GM12878 (cell line): ENCODE measurements around the gene CRIM1. TPM values are rescaled to one million over a fixed set of nuclear protein-coding genes. Genes with fewer than 3 reads are reported as not detected.
A peak's percentile ranks its signal among the peaks of the same experiment; 100 is the strongest.

Experiments
- ATAC-seq: fragments of 200-7000 bp; cut with Tn5 transposase; 3 replicates; pipeline ENCODE4 v1.9.1; 2020; ENCODE audit warnings: mild to moderate bottlenecking, moderate library complexity
- BruUV-seq: library from RNA; stranded (reverse); fragments of 400-500 nt; replicated peaks from 2 replicates; lab custom pipeline; 2021; lab: Mats Ljungman, UMichigan
- CTCF ChIA-PET: fragments of 300-600 bp; sonication (Branson Sonifier 250); formaldehyde crosslinking; extraction: SDS; loops from one replicate; lab custom pipeline; 2021; ENCODE audit warnings: inconsistent platforms; lab: Yijun Ruan, JAX
- POLR2A ChIA-PET: fragments of 350-600 bp; formaldehyde crosslinking; extraction: SDS; loops from one replicate; lab custom pipeline; 2021; ENCODE audit warnings: inconsistent platforms; lab: Charles Lee
- RAD21 ChIA-PET: fragments of 300-600 bp; sonication (Branson Sonifier 250); formaldehyde crosslinking; loops from one replicate; lab custom pipeline; 2023; ENCODE audit warnings: antibody characterized with exemption; ENCODE audit not compliant: unreplicated experiment; lab: Charles Lee
- SMC1A ChIA-PET: fragments of 300-600 bp; sonication (Branson Sonifier 250); formaldehyde crosslinking; loops from one replicate; lab custom pipeline; 2023; ENCODE audit not compliant: unreplicated experiment, uncharacterized antibody; lab: Charles Lee
- DNase-seq: peaks from one replicate; pipeline ENCODE4 v3.0.0-alpha.2; 2011; ENCODE audit warnings: low read depth, low spot score
- FAIRE-seq: peaks from 3 replicates; lab custom pipeline; 2011; peaks lifted over from hg19 to GRCh38; lab: Jason Lieb, UNC
- H2AFZ ChIP-seq: 2 replicates; pipeline ENCODE4 v1.6.0; 2011; ENCODE audit warnings: low read depth, low read length, control low read depth; ENCODE audit not compliant: control insufficient read depth
- H3K27ac ChIP-seq: 2 replicates; pipeline ENCODE4 v1.5.1; 2011; ENCODE audit warnings: control low read depth; ENCODE audit not compliant: control insufficient read depth, insufficient read depth
- H3K27me3 ChIP-seq, 2 experiments: replicated peaks in 1 of 2; 2 replicates each; pipeline versions ENCODE4 v1.6.0 to v1.6.1; 2011; ENCODE audit warnings: low read length in 1 of 2; ENCODE audit not compliant: control insufficient read depth in 2 of 2, insufficient read depth in 2 of 2
- H3K36me3 ChIP-seq, 2 experiments: 2 replicates each; pipeline ENCODE4 v1.5.1; 2011; ENCODE audit warnings: low read length in 1 of 2; ENCODE audit not compliant: control insufficient read depth in 2 of 2, insufficient read depth in 2 of 2
- H3K4me1 ChIP-seq: 2 replicates; pipeline ENCODE4 v1.6.1; 2011; ENCODE audit warnings: mild to moderate bottlenecking, low read length, moderate library complexity, mixed read lengths; ENCODE audit not compliant: control insufficient read depth, insufficient read depth
- H3K4me2 ChIP-seq: 2 replicates; pipeline ENCODE4 v1.6.0; 2011; ENCODE audit warnings: control low read depth; ENCODE audit not compliant: control insufficient read depth, insufficient read depth
- H3K4me3 ChIP-seq: fragments of 200-600 bp; sonication (generic); 2 replicates; pipeline ENCODE4 v1.5.1; 2016
- H3K79me2 ChIP-seq: 2 replicates; pipeline ENCODE4 v1.6.0; 2011; ENCODE audit warnings: low read length; ENCODE audit not compliant: control insufficient read depth, insufficient read depth
- H3K9ac ChIP-seq: 2 replicates; pipeline ENCODE4 v1.8.0; 2011; ENCODE audit warnings: low read length, control low read depth, mixed read lengths; ENCODE audit not compliant: control insufficient read depth, insufficient read depth
- H3K9me3 ChIP-seq: replicated peaks from 3 replicates; pipeline ENCODE4 v1.5.1; 2011; ENCODE audit warnings: mild to moderate bottlenecking, low read length; ENCODE audit not compliant: control insufficient read depth, insufficient read depth
- H4K20me1 ChIP-seq: 2 replicates; pipeline ENCODE4 v1.6.0; 2011; ENCODE audit not compliant: control insufficient read depth, insufficient read depth
- ASH2L ChIP-seq: fragments of 300-600, 200-600 bp; sonication (generic); IDR thresholded peaks from 2 replicates; pipeline ENCODE4 v1.6.1; 2017; ENCODE audit warnings: low read depth, mild to moderate bottlenecking, borderline replicate concordance
- BRCA1 ChIP-seq: IDR thresholded peaks from 2 replicates; pipeline ENCODE4 v1.6.1; 2011; ENCODE audit warnings: low read depth, low read length, improper control_type of control experiment
- LARP7 ChIP-seq: fragments of 450-650 bp; IDR thresholded peaks from 2 replicates; pipeline ENCODE4 v1.6.1; 2017; ENCODE audit warnings: mild to moderate bottlenecking
- PML ChIP-seq: IDR thresholded peaks from 2 replicates; pipeline ENCODE4 v1.6.1; 2012; ENCODE audit warnings: low read length, inconsistent platforms
- POLR2AphosphoS2 ChIP-seq: IDR thresholded peaks from 2 replicates; pipeline ENCODE4 v1.6.1; 2011; ENCODE audit warnings: low read depth, mild to moderate bottlenecking, low read length, improper control_type of control experiment, moderate library complexity
- SMAD1 ChIP-seq: fragments of 450-650 bp; IDR thresholded peaks from 2 replicates; pipeline ENCODE4 v1.6.1; 2018; ENCODE audit warnings: mild to moderate bottlenecking, low read depth; ENCODE audit not compliant: partially characterized antibody
- YBX1 ChIP-seq: fragments of 450-650 bp; IDR thresholded peaks from 2 replicates; pipeline ENCODE4 v1.6.1; 2016; ENCODE audit warnings: antibody characterized with exemption
- WGBS: methylation state at CpG from one replicate; pipeline ENCODE4 v1.1.6; 2016; ENCODE audit warnings: low lambda C conversion rate; ENCODE audit not compliant: insufficient replicate concordance, insufficient coverage; ENCODE audit errors: missing lambda C conversion rate; 5-methylcytosine and 5-hydroxymethylcytosine counted together
- in situ Hi-C: fragments of 300-500 bp; cut with MboI; formaldehyde crosslinking; loops from 9 replicates; pipeline ENCODE4 v1.14.3; 2018; ENCODE audit warnings: mixed read lengths
- intact Hi-C: fragments of 100-400 bp; cut with micrococcal nuclease; formaldehyde crosslinking; loops from one replicate; pipeline ENCODE4 v1.14.2; 2022; ENCODE audit not compliant: unreplicated experiment
- polyA plus RNA-seq, 11 experiments: library from polyadenylated mRNA; depleted of rRNA in 4 of 11; unstranded in 6 of 11; stranded (reverse) in 5 of 11; fragments of >200 nt; fragmentation: Nextera tagmentation in 4 of 11; fragmentation: Illumina TruSeq in 1 of 11; extraction: Ambion mirVana in 4 of 11; extraction: Trizol in 1 of 11; gene quantifications; 1 replicate in 1 of 11; 2 replicates in 10 of 11; pipeline versions ENCODE4 v1.2.1 to v1.2.3, GENCODE V29; 2011 to 2016; ENCODE audit warnings: inconsistent platforms in 2 of 11, missing spikeins in 2 of 11, low read depth in 1 of 11
- total RNA-seq, 4 experiments: library from RNA; depleted of rRNA in 3 of 4; stranded (reverse); fragments of >200 nt in 3 of 4; fragmentation: Illumina TruSeq in 1 of 4; extraction: Trizol in 1 of 4; gene quantifications; 2 replicates each; pipeline versions ENCODE4 v1.2.1 to v1.2.3, GENCODE V29; 2013 to 2021
- TF ChIP-seq, protein P1 (sequence below), 3 experiments: IDR thresholded peaks in 2 of 3; conservative IDR thresholded peaks in 1 of 3; 2 replicates each; pipeline ENCODE4 v1.5.1; 2011; ENCODE audit warnings: low read depth in 3 of 3, low read length in 3 of 3, mild to moderate bottlenecking in 3 of 3, control low read depth in 2 of 3, moderate library complexity in 2 of 3, inconsistent platforms in 1 of 3, mixed read lengths in 1 of 3; ENCODE audit not compliant: control insufficient read depth in 2 of 3, insufficient read depth in 1 of 3; ENCODE audit errors: extremely low read depth in 1 of 3
- TF ChIP-seq, protein P2 (sequence below): fragments of 450-650 bp; IDR thresholded peaks from 2 replicates; pipeline ENCODE4 v1.6.1; 2018; ENCODE audit warnings: mild to moderate bottlenecking, low read depth, moderate library complexity; ENCODE audit not compliant: partially characterized antibody

CRIM1 gene
- total and polyA plus RNA-seq, 10 of the 15 experiments (the other 5 are each of a cell fraction or from before 2014, with no cell fraction given) = 0.42 to 7.4 (median 3.1) TPM

GRCh38 chr2:36357847-36358659 lies 2.5 kb downstream of the CRIM1 start:
- peaks cover 1 to 11% of the 10 kb centered on the region in 2 experiments for H3K27me3 ChIP-seq

More at GRCh38 chr2:36357847-36358659, 2.5 kb downstream of the CRIM1 start:
- intact Hi-C loops (loop anchor here (10.0 kb wide), 2 partner anchors 383 to 427 kb away; no protein-coding TSS in a partner anchor), in situ Hi-C loops (no loop called here)
- peak overlapping the region; percentile 49; the same call in 1 of the 2 replicates for H3K4me3 ChIP-seq
- no peak overlapping the region for H2AFZ ChIP-seq
- SMC1A ChIA-PET = interaction anchor here (1.2 to 1.5 kb wide), 2 partner anchors 11 to 21 kb away, joined by 3 read pairs; no protein-coding TSS in a partner anchor
- peak overlapping the region; percentile 32 for H3K4me2 ChIP-seq
- no TSS peak for BruUV-seq
- POLR2A ChIA-PET = no interaction called here
- H3K36me3 ChIP-seq = no peaks in the 10 kb centered on the region
- H3K27ac ChIP-seq = no peak overlapping the region
- no peaks in the 10 kb centered on the region; the same call in 1 of the 2 replicates for H4K20me1 ChIP-seq
- RAD21 ChIA-PET = no interaction called here
- H3K9me3 ChIP-seq = no peaks in the 10 kb centered on the region
- ATAC-seq (no peak), FAIRE-seq (no peak), DNase-seq (no peak)
- no peak overlapping the region for H3K9ac ChIP-seq
- CTCF ChIA-PET = interaction anchor here (0.9 to 1.0 kb wide), 2 partner anchors 384 to 386 kb away, joined by 3 read pairs; no protein-coding TSS in a partner anchor
- 15% methylated on average over 9 of the region's 9 CpGs for WGBS
- no peaks in the 10 kb centered on the region for H3K79me2 ChIP-seq
- TF ChIP-seq LARP7 (no peak), BRCA1 (no peak), PML (no peak), SMAD1 (no peak), ASH2L (no peak), POLR2AphosphoS2 (no peak), YBX1 (no peak)
- TF ChIP-seq, protein P1, sequence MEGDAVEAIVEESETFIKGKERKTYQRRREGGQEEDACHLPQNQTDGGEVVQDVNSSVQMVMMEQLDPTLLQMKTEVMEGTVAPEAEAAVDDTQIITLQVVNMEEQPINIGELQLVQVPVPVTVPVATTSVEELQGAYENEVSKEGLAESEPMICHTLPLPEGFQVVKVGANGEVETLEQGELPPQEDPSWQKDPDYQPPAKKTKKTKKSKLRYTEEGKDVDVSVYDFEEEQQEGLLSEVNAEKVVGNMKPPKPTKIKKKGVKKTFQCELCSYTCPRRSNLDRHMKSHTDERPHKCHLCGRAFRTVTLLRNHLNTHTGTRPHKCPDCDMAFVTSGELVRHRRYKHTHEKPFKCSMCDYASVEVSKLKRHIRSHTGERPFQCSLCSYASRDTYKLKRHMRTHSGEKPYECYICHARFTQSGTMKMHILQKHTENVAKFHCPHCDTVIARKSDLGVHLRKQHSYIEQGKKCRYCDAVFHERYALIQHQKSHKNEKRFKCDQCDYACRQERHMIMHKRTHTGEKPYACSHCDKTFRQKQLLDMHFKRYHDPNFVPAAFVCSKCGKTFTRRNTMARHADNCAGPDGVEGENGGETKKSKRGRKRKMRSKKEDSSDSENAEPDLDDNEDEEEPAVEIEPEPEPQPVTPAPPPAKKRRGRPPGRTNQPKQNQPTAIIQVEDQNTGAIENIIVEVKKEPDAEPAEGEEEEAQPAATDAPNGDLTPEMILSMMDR (IDR thresholded peaks at IDR 0.05 in 2 of 3, conservative IDR thresholded peaks at IDR 0.05 in 1 of 3; ENCODE audit: control insufficient read depth in 2 of 3, extremely low read depth in 1 of 3, insufficient read depth in 1 of 3, low read depth in 3 of 3, low read length in 3 of 3) = 0 out of 6 replicates have a peak, but pooled peaks of 1 of the 3 experiments have one; percentile 2
- TF ChIP-seq, protein P2, sequence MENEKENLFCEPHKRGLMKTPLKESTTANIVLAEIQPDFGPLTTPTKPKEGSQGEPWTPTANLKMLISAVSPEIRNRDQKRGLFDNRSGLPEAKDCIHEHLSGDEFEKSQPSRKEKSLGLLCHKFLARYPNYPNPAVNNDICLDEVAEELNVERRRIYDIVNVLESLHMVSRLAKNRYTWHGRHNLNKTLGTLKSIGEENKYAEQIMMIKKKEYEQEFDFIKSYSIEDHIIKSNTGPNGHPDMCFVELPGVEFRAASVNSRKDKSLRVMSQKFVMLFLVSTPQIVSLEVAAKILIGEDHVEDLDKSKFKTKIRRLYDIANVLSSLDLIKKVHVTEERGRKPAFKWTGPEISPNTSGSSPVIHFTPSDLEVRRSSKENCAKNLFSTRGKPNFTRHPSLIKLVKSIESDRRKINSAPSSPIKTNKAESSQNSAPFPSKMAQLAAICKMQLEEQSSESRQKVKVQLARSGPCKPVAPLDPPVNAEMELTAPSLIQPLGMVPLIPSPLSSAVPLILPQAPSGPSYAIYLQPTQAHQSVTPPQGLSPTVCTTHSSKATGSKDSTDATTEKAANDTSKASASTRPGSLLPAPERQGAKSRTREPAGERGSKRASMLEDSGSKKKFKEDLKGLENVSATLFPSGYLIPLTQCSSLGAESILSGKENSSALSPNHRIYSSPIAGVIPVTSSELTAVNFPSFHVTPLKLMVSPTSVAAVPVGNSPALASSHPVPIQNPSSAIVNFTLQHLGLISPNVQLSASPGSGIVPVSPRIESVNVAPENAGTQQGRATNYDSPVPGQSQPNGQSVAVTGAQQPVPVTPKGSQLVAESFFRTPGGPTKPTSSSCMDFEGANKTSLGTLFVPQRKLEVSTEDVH = no peak
- peaks cover 9% of the 10 kb centered on the region for H3K4me1 ChIP-seq
